OCI-LY1 (cell line): Measurements from ENCODE around the gene SLN.

Source experiments
- H2AFZ ChIP-seq: fragments of 200-600 bp; sonication (generic), shearing (Covaris generic); 2 replicates; pipeline ENCODE4 v1.6.0; 2014; ENCODE audit warnings: antibody characterized with exemption, mild to moderate bottlenecking, low read length
- H3F3A ChIP-seq: fragments of 200-600 bp; sonication (generic), shearing (Covaris generic); 2 replicates; pipeline ENCODE4 v1.6.0; 2014; ENCODE audit warnings: mild to moderate bottlenecking, antibody characterized with exemption, low read length, moderate library complexity; ENCODE audit not compliant: insufficient read depth
- H3K27ac ChIP-seq: fragments of 200-600 bp; sonication (generic); 2 replicates; pipeline ENCODE4 v1.5.1; 2014; ENCODE audit warnings: low read length, mixed run types, mild to moderate bottlenecking, low read depth; ENCODE audit not compliant: poor library complexity, severe bottlenecking
- H3K27me3 ChIP-seq: fragments of 200-600 bp; sonication (generic); 2 replicates; pipeline ENCODE4 v1.6.0; 2014; ENCODE audit warnings: antibody characterized with exemption, mild to moderate bottlenecking, low read length, moderate library complexity; ENCODE audit not compliant: insufficient read depth
- H3K36me3 ChIP-seq: fragments of 200-600 bp; sonication (generic); 2 replicates; pipeline ENCODE4 v1.6.1; 2014; ENCODE audit warnings: mild to moderate bottlenecking, antibody characterized with exemption, low read length, moderate library complexity, mixed read lengths; ENCODE audit not compliant: insufficient read depth
- H3K4me1 ChIP-seq: fragments of 200-600 bp; sonication (generic); 2 replicates; pipeline ENCODE4 v1.5.1; 2014; ENCODE audit warnings: mild to moderate bottlenecking, low read length, moderate library complexity; ENCODE audit not compliant: insufficient read depth, severe bottlenecking
- H3K4me2 ChIP-seq: fragments of 200-600 bp; sonication (generic), shearing (Covaris generic); 2 replicates; pipeline ENCODE4 v1.6.1; 2014; ENCODE audit warnings: low read length
- H3K4me3 ChIP-seq: fragments of 200-600 bp; sonication (generic); 2 replicates; pipeline ENCODE4 v1.5.1; 2014; ENCODE audit warnings: low read length, low read depth, mild to moderate bottlenecking, mixed read lengths; ENCODE audit not compliant: poor library complexity, severe bottlenecking
- H3K79me2 ChIP-seq: fragments of 200-600 bp; shearing (Covaris generic); 2 replicates; pipeline ENCODE4 v1.6.1; 2016; ENCODE audit warnings: mixed run types, low read length, mixed read lengths; ENCODE audit not compliant: insufficient read depth
- H3K9ac ChIP-seq: fragments of 200-600 bp; sonication (generic), shearing (Covaris generic); 2 replicates; pipeline ENCODE4 v1.6.1; 2014; ENCODE audit warnings: mild to moderate bottlenecking, low read length, mixed read lengths
- H3K9me2 ChIP-seq: fragments of 200-600 bp; sonication (generic), shearing (Covaris generic); 2 replicates; pipeline ENCODE4 v1.6.1; 2014; ENCODE audit warnings: low read depth, mild to moderate bottlenecking, low read length, mixed read lengths
- H3K9me3 ChIP-seq: fragments of 200-600 bp; shearing (Covaris generic); 2 replicates; pipeline ENCODE4 v1.6.1; 2014; ENCODE audit warnings: low read length, mixed read lengths
- H4K20me1 ChIP-seq: fragments of 200-600 bp; sonication (generic), shearing (Covaris generic); 2 replicates; pipeline ENCODE4 v1.6.0; 2016; ENCODE audit warnings: mild to moderate bottlenecking, low read length; ENCODE audit not compliant: insufficient read depth
- EZH2 ChIP-seq: fragments of 200-600 bp; sonication (generic), shearing (Covaris generic); IDR thresholded peaks from 2 replicates; pipeline ENCODE4 v1.8.0; 2017; ENCODE audit warnings: borderline replicate concordance, mixed run types, mild to moderate bottlenecking, antibody characterized with exemption, low read length, moderate library complexity, mixed read lengths
- TF ChIP-seq, protein P1 (sequence below): fragments of 200-600 bp; sonication (generic), shearing (Covaris generic); IDR thresholded peaks from 2 replicates; pipeline ENCODE4 v1.5.1; 2017; ENCODE audit warnings: mild to moderate bottlenecking, antibody characterized with exemption, low read length, moderate library complexity, mixed read lengths

Gene SLN

DNA sequence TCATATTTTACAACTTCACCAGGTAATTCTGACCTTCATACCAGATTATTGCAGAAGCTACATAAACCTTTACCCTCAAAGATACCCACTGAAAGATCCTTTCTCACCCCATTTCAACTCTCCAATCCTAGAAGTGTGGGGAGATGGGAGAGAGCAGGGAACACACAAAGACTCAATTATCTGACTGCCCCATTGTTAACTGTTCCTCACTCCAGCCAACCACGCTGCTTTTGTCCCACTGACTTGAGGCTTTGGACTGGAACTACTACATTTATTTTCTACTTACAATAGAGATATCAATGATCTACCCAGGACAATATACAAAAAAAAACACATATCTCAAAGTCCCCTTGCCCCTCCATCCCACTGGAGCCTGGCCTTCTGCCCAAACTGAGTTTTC is 44.7 kb upstream of the SLN start:
- Histone ChIP-seq H3K4me3 (no peak overlapping the region), H3K79me2 (no peaks in the 10 kb centered on the region), H3K27me3 (no peaks in the 10 kb centered on the region), H3F3A (no peaks in the 10 kb centered on the region), H3K9me3 (no peaks in the 10 kb centered on the region), H2AFZ (no peak overlapping the region), H3K9ac (no peak overlapping the region), H3K9me2 (no peaks in the 10 kb centered on the region), H3K27ac (no peak overlapping the region), H4K20me1 (no peaks in the 10 kb centered on the region), H3K4me1 (no peaks in the 10 kb centered on the region), H3K4me2 (no peak overlapping the region), H3K36me3 (no peaks in the 10 kb centered on the region)
- no peak for TF ChIP-seq EZH2
- TF ChIP-seq, protein P1, sequence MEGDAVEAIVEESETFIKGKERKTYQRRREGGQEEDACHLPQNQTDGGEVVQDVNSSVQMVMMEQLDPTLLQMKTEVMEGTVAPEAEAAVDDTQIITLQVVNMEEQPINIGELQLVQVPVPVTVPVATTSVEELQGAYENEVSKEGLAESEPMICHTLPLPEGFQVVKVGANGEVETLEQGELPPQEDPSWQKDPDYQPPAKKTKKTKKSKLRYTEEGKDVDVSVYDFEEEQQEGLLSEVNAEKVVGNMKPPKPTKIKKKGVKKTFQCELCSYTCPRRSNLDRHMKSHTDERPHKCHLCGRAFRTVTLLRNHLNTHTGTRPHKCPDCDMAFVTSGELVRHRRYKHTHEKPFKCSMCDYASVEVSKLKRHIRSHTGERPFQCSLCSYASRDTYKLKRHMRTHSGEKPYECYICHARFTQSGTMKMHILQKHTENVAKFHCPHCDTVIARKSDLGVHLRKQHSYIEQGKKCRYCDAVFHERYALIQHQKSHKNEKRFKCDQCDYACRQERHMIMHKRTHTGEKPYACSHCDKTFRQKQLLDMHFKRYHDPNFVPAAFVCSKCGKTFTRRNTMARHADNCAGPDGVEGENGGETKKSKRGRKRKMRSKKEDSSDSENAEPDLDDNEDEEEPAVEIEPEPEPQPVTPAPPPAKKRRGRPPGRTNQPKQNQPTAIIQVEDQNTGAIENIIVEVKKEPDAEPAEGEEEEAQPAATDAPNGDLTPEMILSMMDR: no peak

- TF ChIP-seq EZH2: no peak
- Histone ChIP-seq H3K36me3 (no peaks in the 10 kb centered on the region), H3K4me3 (no peak overlapping the region), H3K27me3 (no peaks in the 10 kb centered on the region), H3K9ac (no peak overlapping the region), H3K27ac (no peak overlapping the region), H3K9me3 (no peaks in the 10 kb centered on the region), H4K20me1 (no peaks in the 10 kb centered on the region), H3K9me2 (no peaks in the 10 kb centered on the region), H3F3A (no peaks in the 10 kb centered on the region), H3K4me1 (no peaks in the 10 kb centered on the region), H2AFZ (no peak overlapping the region), H3K4me2 (no peak overlapping the region), H3K79me2 (no peaks in the 10 kb centered on the region)
These were observed 41.3 kb upstream of the SLN start for GRCh38 chr11:107752949-107753822.

DNA sequence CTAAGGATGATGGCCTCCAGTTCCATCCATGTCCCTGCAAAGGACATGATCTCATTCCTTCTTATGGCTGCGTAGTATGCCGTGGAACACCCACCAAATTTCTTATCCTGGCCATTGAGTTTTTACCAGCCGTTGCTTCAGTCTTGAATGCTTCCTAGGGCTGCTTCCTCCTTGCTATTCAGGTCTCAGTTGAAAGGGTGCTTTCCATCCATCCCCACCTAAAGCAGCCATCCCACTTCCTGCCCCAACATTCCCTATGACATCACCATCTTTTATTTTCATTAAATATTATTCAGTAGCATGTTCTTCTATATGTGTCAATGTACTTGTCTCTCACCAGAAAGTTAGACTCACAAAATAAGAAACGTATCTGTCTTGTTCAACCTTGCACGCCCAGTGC is 40.7 kb upstream of the SLN start:
- Histone ChIP-seq H3K9me3 (no peaks in the 10 kb centered on the region), H3K27ac (no peak overlapping the region), H3K9me2 (no peaks in the 10 kb centered on the region), H3K79me2 (no peaks in the 10 kb centered on the region), H4K20me1 (no peaks in the 10 kb centered on the region), H3K4me2 (no peak overlapping the region), H3K36me3 (no peaks in the 10 kb centered on the region), H3K4me1 (no peaks in the 10 kb centered on the region), H3K9ac (no peak overlapping the region), H2AFZ (no peak overlapping the region), H3F3A (no peaks in the 10 kb centered on the region), H3K27me3 (no peaks in the 10 kb centered on the region), H3K4me3 (no peak overlapping the region)
- TF ChIP-seq, protein P1: no peak
- TF ChIP-seq EZH2: no peak

DNA sequence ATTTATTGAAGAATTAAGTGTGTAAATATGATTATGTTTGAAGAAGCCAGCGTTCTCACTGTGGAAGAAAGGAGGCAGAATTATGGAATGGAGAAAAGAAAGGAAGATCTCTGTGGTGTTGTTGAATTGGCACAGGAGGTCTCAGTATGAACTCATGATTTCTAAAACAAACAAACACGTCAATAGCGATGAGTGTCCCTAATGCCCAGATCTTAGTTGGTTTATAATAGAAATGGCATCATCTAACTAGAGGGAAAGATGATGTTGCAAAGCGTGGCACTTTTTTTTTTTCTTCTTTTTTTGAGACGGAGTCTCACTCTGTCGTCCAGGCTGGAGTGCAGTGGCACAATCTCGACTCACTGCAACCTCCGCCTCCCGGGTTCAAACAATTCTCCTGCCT is 39.2 kb upstream of the SLN start:
- Histone ChIP-seq H3F3A (no peaks in the 10 kb centered on the region), H3K9me3 (no peaks in the 10 kb centered on the region), H3K27me3 (no peaks in the 10 kb centered on the region), H3K27ac (no peak overlapping the region), H3K79me2 (no peaks in the 10 kb centered on the region), H3K4me1 (no peaks in the 10 kb centered on the region), H3K9me2 (no peaks in the 10 kb centered on the region), H3K4me2 (no peak overlapping the region), H3K9ac (no peak overlapping the region), H2AFZ (no peak overlapping the region), H3K36me3 (no peaks in the 10 kb centered on the region), H3K4me3 (no peak overlapping the region), H4K20me1 (no peaks in the 10 kb centered on the region)
- no peak for TF ChIP-seq EZH2
- TF ChIP-seq, protein P1: no peak
